Endothelial cell of hepatic sinusoid (primary cell): ENCODE measurements around the gene ZNF140.

Experiments
- in situ Hi-C: cut with HindIII; loops from 2 replicates; pipeline ENCODE4 v1.10.0; 2017; ENCODE audit warnings: low sequenced_read_pairs

Gene ZNF140

DNA sequence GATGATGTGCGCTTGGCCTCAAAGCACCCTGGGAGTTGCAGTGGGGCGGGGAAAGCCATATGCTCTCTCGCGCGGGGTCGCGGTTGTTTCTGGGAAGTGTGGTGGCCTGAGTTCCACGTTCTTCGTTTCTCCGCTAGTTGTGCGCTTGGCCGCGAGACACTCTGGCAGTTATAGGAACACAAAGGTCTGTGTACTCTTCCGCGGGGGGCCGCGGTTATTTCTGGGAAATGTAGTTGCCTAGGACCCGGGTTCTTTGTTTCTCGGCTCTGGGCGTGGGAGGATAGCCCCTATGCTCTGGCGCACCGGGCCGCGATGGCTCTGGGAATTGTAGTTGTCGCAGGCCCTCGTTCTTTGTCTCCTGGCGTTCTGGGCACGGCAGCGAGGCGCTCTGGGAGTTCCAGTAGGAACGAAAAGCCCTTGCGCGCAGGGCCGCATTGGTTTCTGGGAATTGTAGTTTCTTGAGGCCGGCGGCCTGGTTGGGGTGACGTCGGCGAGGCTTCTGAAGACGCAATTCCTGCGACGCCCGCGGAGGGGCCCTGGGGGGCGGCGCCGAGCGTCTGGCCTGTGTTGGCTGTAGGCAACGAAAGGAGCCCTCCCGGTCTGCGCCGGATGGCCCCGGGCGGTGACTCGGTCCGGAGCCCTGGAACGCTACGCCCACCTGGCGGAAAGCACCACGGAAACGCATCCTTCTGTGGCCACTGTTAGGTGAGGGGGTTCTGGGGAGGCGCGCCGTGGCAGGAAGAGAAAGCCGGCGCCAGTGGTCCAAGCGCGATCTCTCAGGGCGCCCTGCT lies at the start of gene ZNF140:
Gene ZNF140 (plus strand): TSS at position 556 of the 791 bp plus-strand sequence. CDS start 398 bp downstream, outside the sequence.
- in situ Hi-C loops: no loop called here

DNA sequence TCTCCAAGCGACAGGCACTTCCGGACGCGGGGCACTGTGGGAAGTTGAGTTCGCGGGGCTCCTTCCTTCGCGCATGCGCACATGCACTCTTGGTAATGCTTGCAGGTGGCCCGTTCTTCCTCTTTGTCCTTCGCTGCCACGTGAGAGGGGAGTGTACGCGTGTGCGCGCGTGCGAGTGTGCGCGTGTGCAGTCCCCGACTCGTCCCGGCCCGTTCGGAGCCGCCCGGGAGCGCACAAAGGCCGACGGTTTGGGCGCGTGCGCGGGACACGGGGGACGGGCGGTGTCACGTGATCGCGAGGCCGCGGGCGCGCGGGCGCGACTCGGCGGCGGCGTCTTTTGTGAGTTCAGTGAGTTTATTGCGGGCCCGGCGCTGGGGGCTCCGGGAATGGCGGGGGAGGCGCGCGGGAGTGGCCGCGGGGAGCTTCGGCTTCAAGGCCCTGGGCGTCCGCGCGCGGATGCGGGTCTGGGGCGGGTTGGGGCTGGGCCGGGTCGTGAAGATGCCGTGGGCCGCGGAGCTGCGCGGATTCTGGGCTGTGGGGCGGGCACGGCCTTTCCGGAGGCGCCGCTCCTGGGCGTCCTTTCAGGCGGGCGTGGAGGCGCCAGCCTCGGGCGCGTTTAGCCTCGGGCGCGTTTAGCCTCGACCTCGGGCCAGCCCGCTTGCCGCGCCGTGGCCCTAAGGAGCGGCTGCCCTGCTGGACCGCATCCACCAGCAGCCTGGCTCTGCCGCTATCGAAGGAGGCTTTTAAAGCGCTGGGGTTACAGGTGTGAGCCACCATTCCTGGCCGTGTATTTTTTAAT lies 43.3 kb upstream of the ZNF140 start, which contains the start of gene ZNF84:
Gene ZNF84 (plus strand): TSS at position 303 of the 799 bp plus-strand sequence. CDS start 3,959 bp downstream, outside the sequence.
- in situ Hi-C loops: no loop called here

DNA sequence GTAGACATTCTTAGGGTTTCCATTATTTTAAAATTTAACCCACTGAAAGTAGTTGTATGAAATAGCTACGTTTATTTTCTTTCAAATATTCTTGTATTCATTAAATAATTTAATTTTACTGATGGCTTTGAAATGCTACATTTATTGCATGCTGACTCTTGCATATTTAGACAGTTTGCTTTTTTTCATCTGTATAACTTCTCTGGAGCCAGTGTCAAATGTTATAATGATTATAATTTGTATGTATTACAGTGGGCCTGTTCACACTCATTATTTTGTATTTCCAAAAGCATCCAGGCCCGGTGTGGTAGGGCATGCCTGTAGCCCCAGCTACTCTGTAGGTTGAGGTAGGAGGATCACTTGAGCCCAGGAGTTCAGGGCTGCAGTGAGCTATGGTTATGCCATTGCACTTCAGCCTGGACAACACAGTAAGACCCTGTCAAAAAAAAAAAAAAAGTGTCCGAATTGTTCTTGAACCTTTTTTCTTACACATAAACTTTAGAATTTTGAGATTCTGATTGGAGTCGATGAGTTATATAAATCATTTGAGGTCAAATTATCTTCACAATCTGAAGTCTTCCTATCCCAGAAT lies 42.5 kb upstream of the ZNF140 start:
- in situ Hi-C loops: no loop called here

DNA sequence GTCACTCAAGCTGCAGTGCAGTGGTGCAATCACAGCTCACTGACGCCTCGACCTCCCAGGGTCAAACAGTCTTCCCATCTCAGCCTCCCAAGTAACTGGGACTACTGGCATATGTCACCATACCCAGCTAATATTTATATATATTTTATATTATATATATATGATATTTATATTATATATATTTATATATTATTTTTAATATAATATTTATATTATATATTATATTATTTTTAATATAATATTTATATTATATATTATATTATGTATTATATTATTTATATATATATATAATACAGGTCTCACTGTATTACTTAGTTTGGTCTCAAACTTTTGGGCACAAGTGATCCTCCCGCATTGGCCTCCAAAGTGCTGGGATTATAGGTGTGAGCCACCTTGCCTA lies 34.0 kb upstream of the ZNF140 start:
- in situ Hi-C loops: no loop called here

DNA sequence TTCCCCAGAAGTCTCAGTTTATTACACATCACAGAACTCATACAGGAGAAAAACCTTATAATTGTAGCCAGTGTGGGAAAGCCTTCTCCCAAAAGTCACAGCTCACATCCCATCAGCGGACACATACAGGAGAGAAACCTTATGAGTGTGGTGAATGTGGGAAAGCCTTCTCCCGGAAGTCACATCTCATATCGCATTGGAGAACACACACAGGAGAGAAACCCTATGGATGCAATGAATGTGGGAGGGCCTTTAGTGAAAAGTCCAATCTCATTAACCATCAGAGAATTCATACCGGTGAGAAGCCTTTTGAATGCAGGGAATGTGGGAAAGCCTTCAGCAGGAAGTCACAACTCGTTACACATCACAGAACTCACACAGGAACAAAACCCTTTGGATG lies 23.3 kb upstream of the ZNF140 start:
- in situ Hi-C loops: loop anchor here (5.0 kb wide), 1 partner anchor 50 kb away; no protein-coding TSS in a partner anchor

DNA sequence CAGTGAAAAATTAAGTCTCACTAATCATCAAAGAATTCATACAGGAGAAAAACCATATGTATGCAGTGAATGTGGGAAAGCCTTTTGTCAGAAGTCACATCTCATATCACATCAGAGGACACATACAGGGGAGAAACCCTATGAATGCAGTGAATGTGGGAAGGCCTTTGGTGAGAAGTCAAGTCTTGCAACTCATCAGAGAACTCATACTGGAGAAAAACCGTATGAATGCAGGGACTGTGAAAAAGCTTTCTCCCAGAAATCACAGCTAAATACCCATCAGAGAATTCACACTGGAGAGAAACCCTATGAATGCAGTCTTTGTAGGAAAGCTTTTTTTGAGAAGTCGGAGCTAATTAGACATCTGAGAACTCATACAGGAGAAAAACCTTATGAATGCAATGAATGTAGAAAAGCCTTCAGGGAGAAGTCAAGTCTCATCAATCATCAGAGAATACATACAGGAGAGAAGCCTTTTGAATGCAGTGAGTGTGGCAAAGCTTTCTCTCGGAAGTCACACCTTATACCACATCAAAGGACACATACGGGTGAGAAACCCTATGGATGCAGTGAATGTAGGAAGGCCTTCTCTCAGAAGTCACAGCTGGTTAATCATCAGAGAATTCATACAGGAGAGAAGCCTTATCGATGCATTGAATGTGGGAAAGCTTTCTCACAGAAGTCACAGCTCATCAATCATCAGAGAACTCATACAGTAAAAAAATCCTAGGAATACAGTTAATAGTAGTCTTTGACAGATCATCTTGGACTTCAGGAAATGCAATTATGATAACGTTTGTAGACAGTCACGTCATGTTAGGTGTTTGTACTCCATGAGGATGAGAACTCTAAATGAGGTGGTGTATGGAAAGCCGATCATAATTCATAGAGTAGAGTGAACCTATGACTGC lies 22.3 kb upstream of the ZNF140 start:
- in situ Hi-C loops: loop anchor here (5.0 kb wide), 1 partner anchor 49 kb away; no protein-coding TSS in a partner anchor

DNA sequence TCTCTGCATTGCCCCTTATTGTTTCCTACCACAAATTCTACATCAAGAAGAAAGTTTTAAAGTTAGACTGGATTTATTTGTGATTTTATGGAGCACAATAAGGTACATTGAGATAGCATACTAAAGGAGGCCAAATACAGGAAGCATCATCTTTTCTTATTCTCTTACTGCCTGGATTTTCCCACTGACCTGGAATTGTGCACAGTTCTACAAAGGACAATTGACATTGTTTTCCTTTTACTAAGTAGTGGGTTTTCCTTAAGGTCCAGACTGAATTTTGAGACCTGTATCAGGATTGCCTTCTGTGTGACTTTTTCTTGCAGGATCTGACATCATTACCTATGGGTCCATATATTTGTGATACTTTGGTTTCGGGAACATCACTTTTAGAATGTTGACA lies 18.8 kb upstream of the ZNF140 start:
- in situ Hi-C loops: no loop called here

DNA sequence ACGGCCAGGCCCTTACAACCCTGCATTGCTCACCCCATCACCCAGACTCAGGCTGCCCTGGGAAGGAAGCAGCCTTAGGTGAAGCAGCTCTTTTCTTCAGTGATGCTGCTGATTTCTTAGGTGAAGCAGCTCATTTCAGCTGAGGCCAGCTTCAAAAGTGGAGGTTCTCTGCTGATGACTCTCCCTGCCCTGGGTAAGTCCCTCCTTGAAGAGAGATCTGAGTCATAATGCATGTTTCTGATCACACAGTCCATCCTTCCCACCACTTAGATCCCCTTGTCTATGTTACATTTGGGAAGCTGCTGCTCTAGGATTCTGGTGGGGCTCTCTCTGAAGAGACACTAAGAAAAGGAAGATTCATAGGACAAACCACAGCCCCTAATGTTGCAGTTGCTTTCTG lies 17.2 kb upstream of the ZNF140 start:
- in situ Hi-C loops: no loop called here

DNA sequence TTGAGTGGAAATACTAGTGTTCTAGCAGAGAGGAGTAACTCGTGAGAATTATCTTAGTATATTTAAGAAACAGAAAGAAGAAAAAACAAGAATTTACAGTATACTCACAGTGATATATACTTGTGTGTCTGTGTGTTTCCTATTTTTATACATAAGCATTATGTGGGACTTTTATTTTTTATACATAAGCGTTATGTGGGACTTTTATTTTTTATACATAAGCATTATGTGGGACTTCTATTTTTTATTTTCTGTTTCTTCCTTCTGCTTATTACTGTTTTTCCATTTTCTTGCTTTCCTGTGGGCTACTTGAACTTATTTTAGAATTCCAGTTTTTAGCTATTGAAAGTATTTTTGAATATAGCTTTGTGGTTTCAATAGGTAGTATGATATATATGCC lies 6.9 kb upstream of the ZNF140 start:
- in situ Hi-C loops: no loop called here

DNA sequence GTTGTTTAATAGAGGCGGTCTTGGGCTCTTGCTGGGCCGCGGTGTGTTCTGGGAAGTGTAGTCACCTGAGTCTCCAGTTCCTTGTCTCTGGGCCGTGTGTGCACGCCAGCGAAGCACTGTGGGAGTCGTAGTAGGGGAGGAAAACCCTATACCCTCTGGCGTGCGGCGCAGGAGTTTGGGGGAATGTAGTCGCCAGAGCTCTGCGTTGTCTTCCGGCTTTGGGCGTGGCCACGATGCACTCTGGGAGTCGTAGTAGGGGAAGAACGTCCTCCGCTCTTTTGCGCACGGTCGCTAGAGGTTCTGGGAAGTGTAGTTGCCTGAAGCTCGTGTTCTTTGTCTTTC lies 726 bp upstream of the ZNF140 start:
- in situ Hi-C loops: no loop called here

DNA sequence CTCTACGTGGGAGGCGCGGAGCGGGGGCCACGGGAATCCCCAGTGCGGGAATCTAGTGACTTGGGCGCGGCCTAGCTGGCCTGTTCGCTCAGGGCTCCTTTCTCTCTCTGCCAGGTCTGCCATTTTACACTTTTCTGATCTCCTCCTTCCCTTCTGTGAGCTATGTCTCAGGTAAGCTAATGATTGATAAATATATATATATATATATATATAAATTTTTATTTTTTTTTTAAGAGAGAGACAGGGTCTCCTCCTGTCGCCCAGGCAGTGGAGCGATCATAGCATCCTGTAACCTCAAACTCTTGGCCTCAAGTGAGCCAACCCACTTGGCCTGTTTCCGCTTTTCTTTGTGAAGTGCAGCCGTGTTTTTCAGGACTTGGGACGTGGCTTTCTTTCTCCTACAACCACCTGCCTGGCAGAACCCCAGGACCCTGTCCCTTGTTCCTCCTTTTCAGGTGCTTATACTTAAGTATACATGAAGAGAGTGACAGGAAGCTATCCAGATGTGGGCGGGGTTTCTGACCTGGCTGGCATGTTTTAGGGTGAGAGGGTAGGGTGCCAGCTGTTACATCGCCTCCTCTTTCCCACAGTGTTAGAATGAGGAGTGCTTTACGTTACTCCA lies 547 bp downstream of the ZNF140 start:
- in situ Hi-C loops: no loop called here

DNA sequence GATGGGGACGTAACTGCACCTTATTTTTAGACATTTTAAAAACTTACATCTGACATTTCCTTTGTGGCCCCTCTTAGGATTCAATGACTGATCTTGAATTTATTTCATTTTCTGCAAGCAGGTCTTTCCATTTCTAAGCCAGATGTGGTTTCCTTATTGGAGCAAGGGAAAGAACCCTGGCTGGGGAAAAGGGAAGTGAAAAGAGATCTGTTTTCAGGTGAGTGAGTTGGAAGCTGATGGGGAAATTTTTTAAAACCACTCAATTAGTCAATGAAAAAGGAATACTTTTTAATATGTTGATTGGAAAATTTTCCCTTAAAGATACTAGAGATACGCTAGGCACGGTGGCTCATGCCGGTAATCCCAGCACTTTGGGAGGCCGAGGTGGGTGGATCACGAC lies 2.6 kb downstream of the ZNF140 start:
- in situ Hi-C loops: no loop called here

DNA sequence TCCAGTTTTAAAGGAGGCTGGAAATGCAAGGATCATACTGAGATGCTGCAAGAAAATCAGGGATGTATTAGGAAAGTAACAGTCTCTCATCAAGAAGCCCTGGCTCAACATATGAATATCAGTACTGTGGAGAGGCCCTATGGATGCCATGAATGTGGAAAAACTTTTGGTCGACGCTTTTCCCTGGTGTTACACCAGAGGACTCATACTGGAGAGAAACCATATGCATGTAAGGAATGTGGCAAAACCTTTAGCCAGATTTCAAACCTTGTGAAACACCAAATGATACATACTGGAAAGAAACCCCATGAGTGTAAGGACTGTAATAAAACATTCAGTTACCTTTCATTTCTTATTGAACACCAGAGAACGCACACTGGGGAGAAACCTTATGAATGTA lies 24.9 kb downstream of the ZNF140 start:
- in situ Hi-C loops: loop anchor here (5.0 kb wide), 1 partner anchor 48 kb away; no protein-coding TSS in a partner anchor

DNA sequence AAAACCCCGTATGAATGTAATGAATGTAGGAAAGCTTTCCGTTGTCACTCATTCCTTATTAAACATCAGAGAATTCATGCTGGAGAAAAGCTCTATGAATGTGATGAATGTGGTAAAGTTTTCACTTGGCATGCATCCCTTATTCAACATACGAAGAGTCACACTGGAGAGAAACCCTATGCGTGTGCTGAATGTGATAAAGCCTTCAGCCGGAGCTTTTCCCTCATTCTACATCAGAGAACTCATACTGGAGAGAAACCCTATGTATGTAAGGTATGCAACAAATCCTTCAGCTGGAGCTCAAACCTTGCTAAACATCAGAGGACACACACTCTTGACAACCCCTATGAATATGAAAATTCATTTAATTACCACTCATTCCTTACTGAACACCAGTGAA lies 25.5 kb downstream of the ZNF140 start:
- in situ Hi-C loops: loop anchor here (5.0 kb wide), 1 partner anchor 49 kb away; no protein-coding TSS in a partner anchor

DNA sequence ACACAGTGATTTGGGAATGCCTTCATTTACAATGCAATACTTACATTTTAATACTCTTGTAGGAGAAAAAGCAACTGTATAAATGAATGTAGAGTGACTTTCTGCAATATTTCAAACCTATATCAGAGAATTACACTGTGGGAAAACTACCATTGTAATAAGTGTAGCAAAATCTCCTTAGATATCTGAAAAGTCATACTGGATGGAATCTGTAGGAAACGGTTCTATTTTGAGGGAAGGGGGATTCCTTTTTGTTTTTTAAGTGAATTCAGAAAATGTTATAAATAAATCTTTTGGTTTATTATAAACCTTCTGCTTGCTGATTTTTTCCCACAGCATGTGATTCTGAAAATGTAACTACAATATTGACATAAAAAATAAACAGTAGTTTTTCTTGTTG lies 26.4 kb downstream of the ZNF140 start:
- in situ Hi-C loops: loop anchor here (5.0 kb wide), 1 partner anchor 50 kb away; no protein-coding TSS in a partner anchor

DNA sequence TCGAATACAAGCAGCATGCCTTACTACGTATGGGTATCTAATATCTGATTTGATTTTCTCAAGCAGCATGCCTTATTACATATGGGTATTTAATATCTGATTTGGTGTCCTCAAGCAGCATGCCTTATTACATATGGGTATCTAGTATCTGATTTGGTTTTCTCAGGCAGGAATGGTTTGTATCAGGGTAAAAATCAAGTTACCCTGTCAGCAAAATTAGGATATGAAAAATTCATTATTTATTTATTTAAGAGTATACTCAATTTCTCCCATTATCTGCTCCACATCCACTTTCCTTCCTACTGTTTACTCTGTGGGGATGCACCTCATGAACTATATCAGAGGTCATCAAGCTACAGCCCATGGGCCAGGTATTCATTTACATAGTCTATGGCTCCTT lies 27.4 kb downstream of the ZNF140 start:
- in situ Hi-C loops: loop anchor here (5.0 kb wide), 1 partner anchor 51 kb away; no protein-coding TSS in a partner anchor

DNA sequence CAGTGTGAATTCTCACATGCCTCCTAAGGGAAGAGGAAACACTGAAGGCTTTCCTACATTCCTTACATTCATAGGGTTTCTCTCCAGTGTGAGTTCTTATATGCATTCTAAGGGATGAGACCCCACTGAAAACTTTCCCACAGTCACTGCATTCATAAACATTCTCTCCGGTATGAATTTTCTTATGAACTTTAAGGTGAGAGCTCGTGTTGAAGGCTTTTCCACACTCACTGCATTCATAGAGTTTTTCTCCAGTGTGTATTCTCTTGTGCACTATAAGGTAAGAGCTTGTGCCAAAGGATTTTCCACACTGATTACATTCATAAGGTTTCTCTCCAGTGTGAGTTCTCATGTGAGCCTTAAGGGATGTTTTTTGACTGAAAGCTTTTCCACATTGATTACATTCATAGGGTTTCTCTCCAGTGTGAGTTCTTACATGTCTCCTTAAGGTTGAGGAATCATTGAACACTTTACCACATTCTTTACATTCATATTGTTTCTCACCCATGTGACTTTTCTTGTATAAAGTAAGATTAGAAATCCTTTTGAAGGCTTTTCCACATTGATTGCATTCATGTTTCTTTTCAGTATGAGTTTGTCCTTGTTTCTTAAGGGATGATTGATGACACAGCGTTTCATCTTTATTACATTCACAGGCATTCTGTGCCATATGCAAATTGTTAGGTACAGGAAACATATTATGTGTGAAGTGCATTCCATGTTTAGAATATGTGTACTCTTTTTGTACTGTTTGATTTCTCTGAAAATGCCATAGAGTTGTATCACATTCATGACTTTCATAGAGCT lies 39.9 kb downstream of the ZNF140 start:
- in situ Hi-C loops: no loop called here

DNA sequence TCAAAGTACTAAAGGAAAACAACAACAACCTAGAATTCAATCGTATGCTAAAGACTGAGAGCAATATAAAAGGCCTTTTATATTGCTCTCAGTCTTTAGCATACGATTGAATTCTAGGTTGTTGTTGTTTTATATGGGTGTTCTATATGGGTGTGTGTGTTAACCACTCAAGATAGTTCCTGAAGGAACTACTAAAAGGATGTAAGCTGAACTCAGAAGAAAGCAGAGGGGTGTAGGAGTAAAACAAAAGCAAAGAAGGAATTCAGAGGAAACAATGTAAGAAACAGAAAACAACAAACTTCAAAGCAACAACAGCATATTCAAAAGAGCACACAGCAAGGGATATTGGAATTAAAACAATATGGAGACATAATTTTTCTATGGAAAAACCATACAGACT lies 44.0 kb downstream of the ZNF140 start:
- in situ Hi-C loops: no loop called here
